ENCODE measurements around the gene NSG2.
"Not testable (repeated sequence)": the region's sequence is repeated elsewhere in the genome, so short reads cannot be mapped to it uniquely, and the experiment has no call there.

NSG2 gene

GRCh38 chr5:174063082-174063756 is 17.7 kb downstream of the NSG2 start:
- no peak for DNase-seq

- DNase-seq, result no peak
Observed at GRCh38 chr5:174064171-174064570, 18.7 kb downstream of the NSG2 start.

DNA sequence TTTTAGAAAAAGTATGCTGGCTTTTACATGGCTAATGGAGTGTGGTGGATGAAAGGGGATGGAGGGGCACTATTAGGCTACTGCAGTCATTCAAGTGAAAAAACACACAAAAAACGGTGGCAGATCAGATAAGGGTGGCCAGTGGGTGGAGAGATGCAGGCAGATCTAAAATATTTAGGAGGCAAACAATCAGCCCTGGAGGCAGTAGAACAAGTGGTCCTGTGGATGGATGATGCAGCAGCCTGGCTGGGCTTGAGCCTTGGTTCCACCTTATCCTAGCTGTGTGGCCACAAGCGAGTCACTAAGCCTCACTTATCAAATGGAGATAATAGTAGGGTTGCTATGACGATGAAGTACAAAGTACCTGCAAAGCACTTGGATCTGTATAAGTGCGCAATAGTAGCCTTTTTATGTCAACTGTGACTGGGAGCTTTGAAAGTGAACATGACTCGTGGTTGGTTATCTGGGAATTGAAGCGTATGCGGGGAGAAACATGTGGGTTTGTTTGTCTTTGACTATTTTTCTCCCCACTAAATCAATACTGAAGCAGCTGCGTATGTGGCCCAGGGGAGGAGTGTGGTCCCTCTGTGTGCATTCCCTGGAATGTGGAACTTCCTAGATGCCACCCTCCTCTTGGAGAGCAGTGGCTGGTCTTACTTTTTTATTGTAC is 20.2 kb downstream of the NSG2 start:
- peak; percentile 71 for DNase-seq

DNA sequence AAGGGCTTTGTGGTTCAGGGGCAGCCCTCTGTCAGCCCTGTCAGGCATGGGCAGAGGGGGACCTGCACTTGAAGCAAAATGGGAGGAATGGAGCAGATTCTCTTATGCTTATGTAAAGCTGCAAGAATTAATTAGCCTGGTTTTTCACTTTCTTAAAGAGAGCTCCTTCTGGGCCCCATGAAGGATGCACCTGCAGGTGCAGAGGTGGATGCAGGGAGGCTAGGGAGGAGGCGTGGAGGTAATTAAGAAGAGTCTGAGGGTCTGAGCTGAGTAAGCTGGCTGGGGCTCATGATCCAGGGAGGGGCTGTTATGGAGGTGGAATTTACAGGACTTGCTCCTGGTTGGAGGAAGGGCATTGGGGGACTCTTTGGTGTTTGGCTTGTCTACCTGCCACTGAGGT is 22.0 kb downstream of the NSG2 start:
- DNase-seq, result no peak

DNA sequence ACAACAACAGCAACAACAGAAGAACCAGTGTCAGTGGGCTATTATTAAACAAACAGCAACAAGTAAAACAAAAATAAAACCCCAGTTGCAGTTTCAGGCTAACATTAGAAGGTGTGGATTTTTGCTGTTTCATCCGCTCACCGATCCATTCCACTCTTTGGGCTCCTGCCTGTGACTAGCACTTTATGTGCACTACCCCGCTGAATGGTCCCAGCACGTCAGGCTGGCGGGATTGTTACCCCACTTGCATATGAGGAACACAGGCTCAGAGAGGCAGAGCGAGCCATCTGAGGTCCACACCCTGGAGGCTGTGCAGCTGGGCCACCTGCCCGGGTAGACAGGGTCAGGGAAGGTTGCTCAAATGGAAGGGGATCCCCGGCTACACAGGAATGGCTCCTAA is 26.0 kb downstream of the NSG2 start:
- DNase-seq, result no peak

GRCh38 chr5:174073122-174073660 is 27.7 kb downstream of the NSG2 start:
- no peak for DNase-seq

GRCh38 chr5:174074369-174074768 is 28.9 kb downstream of the NSG2 start:
- DNase-seq, result no peak

DNA sequence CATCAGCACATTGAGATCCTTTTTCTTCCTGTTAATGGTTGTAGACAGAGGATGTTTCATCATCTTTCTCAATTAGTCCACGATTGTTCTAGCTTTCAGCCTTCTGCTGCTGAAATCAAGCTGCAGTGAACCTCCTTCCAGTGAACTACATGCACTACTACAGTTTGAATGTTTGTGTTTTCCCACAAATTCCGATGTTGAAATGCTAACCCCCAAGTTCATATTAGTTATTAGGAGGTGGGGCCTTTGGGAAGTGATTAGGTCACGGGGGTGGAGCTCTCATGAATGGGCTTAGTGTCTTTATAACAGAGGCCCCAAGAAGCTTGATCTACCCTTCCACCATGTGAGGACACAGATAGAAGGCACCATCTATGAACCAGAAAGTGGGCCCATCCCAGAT is 32.9 kb downstream of the NSG2 start:
- no peak for DNase-seq

DNA sequence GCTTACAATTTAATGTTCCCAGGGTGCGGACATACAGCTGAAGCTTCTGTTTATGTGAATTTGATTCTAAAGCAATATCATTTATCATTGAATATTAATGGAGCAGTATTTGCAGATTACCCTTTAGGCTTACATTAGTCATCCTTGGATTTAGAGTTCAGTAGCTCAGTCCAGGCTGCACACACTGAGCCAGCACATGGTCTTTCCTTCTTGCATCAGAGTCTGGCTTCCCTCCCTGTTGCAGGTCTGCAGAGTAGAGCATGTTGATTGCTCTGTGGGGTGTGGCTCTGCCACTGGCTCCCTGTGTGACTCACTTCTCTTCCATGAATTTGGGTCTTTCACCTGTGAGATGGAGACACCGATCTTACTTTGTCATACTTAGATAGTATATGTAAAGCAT is 36.8 kb downstream of the NSG2 start:
- peak; percentile 47 for DNase-seq

GRCh38 chr5:174083056-174083827 is 37.7 kb downstream of the NSG2 start:
- peak; percentile 17 for DNase-seq

DNA sequence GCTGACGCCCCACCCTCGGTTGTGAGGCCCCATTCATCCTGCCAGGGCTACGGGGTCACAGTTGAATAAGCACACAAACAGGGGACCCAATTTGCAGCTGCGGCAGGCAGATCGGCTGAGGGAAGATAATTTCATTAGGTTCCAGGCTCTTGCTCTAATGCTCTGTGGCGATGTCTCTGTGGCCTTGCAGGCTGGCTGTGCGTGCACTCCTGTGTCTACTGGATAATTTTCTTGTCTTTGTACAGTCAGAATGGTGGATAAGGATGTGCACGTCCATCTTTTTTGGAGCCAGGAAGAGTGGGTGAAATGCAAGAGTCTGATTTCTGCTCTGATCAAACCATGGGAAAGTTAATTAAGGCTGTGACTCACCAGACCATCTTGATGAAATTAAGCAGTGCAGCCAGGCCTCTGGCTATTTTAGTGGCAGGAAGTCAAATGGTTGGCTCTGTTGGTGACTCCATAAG is 39.2 kb downstream of the NSG2 start:
- DNase-seq, result no peak

DNA sequence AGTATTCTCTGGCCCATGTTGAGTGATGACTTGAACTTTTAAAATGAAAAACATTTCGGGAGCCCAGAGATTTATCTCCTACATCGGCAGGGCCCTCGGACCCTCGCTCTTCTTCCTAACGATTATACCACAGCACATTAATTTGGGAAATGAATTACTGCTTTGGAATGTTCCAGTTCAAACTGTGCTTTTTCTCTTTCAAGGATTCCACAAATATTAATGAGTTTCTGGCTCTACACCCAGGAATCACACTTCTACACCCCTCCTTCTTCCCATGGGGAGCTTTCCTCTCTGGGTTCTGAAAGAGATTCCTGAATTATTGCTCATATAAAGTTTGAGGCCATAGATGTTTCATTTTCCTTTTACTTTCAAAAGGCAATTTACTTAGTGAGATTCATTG is 41.2 kb downstream of the NSG2 start:
- DNase-seq, result no peak

- DNase-seq, result no peak
Observed at GRCh38 chr5:174087783-174088182, 42.3 kb downstream of the NSG2 start.

DNA sequence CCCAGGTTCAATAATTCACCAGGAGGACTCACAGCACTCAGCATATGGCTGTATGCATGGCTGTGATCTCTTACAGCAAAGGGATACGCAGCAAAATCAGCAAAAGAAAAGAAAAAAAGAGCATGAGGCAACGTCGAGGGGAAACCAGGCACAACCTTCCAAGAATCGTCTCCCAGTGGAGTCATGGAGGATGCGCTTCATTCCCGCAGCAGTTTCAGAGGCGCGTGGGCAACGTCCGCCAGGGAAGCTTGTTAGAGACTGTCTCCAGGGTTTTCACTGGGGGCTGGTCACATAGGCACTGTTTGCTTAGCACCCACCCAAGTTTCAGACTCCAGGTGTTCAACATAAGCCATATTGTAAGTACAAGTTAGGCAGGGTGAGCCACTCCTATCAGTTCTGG is 44.6 kb downstream of the NSG2 start:
- no peak for DNase-seq

GRCh38 chr5:174093123-174093522 is 47.6 kb downstream of the NSG2 start:
- DNase-seq, result no peak

DNA sequence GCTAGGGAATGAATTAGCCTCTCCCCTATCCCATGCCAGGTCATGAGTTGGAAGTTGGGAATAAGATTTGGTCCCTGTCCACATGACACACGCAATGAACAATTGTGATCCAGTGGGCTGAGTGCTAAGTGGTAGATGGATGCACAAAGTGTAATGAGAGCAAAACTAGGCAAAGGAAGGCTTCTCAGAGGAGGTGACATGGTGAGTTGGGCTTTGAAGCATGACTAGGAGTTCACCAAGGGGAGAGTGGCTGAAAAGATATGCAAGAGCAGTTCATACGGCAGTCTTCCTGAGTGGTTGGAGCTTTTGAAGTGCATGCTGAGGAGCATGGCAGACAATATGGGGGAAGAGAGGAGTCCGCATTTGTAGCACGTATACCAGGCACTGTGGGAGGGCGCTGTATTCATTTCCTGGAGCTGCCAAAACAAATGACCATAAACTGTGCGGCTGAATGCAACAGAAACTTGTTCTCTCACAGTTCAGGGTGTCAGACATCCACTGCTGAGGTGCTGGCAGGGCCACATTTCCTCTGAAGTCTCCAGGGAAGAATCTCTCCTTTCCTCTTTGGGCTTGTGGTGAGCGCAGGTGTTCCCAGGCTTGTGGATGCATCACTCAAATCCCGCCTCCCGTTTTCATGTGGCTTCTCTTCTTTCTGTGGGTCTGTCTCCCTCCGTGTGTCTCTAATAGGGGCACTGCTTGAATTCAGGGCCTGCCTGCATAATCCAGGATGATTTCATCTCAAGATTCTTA is 49.5 kb downstream of the NSG2 start:
- no peak for DNase-seq

DNA sequence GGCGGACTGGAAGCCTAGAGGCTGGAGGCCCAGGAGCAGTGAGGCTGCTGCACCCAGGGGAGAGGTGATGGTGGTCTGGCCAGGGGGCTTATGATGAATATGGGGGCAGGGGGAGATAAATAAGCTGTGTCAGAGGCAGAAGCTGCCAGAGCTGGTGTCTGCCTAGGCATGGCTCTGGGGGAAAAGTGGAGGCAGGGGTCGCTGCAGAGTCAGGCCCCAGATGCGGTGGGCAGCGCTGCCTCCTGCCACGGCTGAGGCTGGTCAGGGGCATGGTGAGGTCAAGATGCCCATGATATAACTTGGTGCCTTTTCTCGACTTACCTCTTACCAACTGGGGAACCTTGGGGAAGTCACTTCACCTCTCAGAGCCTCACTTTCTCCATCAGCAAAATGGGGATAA is 51.1 kb downstream of the NSG2 start:
- no peak for DNase-seq

- DNase-seq, result no peak
Observed at GRCh38 chr5:174097486-174098185, 52.1 kb downstream of the NSG2 start.

GRCh38 chr5:174098694-174099093 is 53.2 kb downstream of the NSG2 start:
- no peak for DNase-seq

DNA sequence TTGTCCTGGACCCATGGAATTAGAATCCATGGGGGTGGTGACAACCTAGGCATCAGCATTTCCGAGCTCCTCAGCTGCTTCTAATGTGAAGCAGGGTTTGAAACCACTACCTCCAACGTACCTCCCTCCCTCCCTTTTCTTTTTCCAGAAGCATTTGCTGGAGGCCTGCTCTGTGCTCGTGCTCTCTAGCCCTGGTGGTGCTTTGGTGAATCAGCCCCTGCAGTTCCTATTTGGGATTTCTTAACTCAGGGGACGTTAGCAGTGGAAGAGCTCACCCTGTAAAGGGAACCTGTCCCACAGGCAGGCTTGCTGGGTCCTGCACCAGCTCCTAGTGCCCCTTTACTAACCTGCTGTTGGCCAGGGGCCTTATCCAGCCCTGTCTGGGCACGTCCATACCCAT is 55.0 kb downstream of the NSG2 start:
- DNase-seq, result no peak

GRCh38 chr5:174101195-174101730 is 55.8 kb downstream of the NSG2 start:
- no peak for DNase-seq

GRCh38 chr5:174102574-174102973 is 57.1 kb downstream of the NSG2 start:
- not testable (repeated sequence) for DNase-seq
